Right lobe of liver (tissue), 6 donors: ENCODE data around the gene ABHD8. TPM values are rescaled to one million over a fixed set of nuclear protein-coding genes. Genes with fewer than 3 reads are reported as not detected.

Experiments used
- ATAC-seq, 4 donors: fragments of 200-7000 bp; cut with Tn5 transposase; one replicate each; pipeline ENCODE4 v1.9.1; 2020; ENCODE audit warnings: mild to moderate bottlenecking in 4 of 4, moderate library complexity in 4 of 4
- DNase-seq, 3 donors: peaks; one replicate each; pipeline ENCODE4 v3.0.0-alpha.2; 2020
- H3K27ac ChIP-seq, 3 donors: fragments of 200-600 bp; one replicate each; pipeline ENCODE4 v1.8.0; 2022
- H3K27me3 ChIP-seq, 2 donors: fragments of 200-600 bp; one replicate each; pipeline ENCODE4 v1.8.0; 2022
- H3K36me3 ChIP-seq, 4 donors: fragments of 200-600 bp; sonication (generic) in 1 of 4; one replicate each; pipeline versions ENCODE4 v1.5.1 to v1.8.0; 2017 to 2022; ENCODE audit warnings: control low read depth in 1 of 4
- H3K4me1 ChIP-seq, 4 donors: fragments of 200-600 bp; sonication (generic) in 1 of 4; one replicate each; pipeline versions ENCODE4 v1.5.1 to v1.8.0; 2017 to 2022; ENCODE audit warnings: control low read depth in 1 of 4
- H3K4me3 ChIP-seq, 3 donors: fragments of 200-600 bp; one replicate each; pipeline ENCODE4 v1.8.0; 2022
- H3K9me3 ChIP-seq, 4 donors: fragments of 200-600 bp; sonication (generic) in 1 of 4; one replicate each; pipeline versions ENCODE4 v1.5.1 to v1.8.0; 2017 to 2022; ENCODE audit warnings: control low read depth in 1 of 4
- CTCF ChIP-seq, 4 donors: fragments of 200-600 bp in 3 of 4; fragments of 450-650 bp in 1 of 4; IDR thresholded peaks; one replicate each; pipeline versions ENCODE4 v1.5.1 to v1.8.0; 2016 to 2022; ENCODE audit warnings: antibody characterized with exemption in 4 of 4, mild to moderate bottlenecking in 2 of 4
- POLR2A ChIP-seq: fragments of 450-650 bp; IDR thresholded peaks from one replicate; pipeline ENCODE4 v1.6.1; 2017; ENCODE audit warnings: antibody characterized with exemption, mild to moderate bottlenecking
- WGBS: methylation state at CpG from one replicate; pipeline ENCODE4 v1.1.6; 2018; ENCODE audit warnings: low coverage, low lambda C conversion rate; ENCODE audit not compliant: insufficient coverage; ENCODE audit errors: missing lambda C conversion rate; 5-methylcytosine and 5-hydroxymethylcytosine counted together
- intact Hi-C, 2 donors: fragments of 100-400 bp; cut with DNase I; formaldehyde crosslinking; loops; one replicate each; pipeline versions ENCODE4 v1.11.2 to v1.14.1; 2022
- total RNA-seq, 6 experiments: library from RNA; depleted of rRNA in 2 of 6; stranded (reverse); fragments of >200 nt in 2 of 6; fragmentation: NEBNext Ultra II Directional in 3 of 6; extraction: Animal tissue kit (Norgen Biotek cat#: 25700) in 3 of 6; gene quantifications; one replicate each; pipeline versions ENCODE4 v1.1.0 to v1.2.4, GENCODE V29; 2016 to 2023
- donor health status: DM: no; HTN: yes; CAD: no.
- donor health status: DM: no; HTN: no; CAD: no.
- donor health status: DM: no; HTN: no; CAD: no.
- donor health status: DM: no; HTN: yes; CAD: no.
- donor health status: DM: no; HTN: yes; CAD: no.

ABHD8 gene
- total RNA-seq, 6 experiments from 2014 or later: 8.3 to 27.3 (median 15.8) TPM

DNA sequence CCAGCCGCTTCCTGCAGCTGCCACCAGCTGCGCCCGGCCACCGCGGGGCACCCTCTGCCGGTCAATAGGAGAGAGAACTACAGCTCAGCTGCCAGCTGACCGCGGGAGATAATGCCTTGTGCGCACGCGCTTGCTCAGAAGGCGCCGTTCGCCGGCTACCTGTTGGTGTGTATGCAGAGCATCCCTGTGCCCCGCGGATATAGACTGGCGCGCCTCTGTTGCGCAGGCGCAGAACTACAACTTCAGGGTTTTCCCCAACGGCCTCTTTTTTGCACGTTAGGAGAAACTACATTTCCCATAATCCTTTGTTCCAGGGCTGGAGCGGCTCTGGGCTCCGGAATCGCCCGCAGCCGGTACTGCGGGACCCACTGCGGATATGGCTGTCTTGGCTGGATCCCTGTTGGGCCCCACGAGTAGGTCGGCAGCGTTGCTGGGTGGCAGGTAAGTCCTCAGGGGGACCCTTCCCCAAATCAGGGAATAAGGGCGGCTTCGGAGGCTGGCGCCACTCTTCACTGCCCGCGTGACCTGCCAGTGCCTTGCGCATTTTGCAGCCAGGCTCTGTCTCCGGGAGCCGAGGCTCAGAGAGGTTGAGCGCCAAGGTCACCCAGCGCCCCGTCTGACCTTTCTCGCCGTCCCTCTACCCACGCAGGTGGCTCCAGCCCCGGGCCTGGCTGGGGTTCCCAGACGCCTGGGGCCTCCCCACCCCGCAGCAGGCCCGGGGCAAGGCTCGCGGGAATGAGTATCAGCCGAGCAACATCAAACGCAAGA, 2.5 kb upstream of the ABHD8 start, which contains the start of gene MRPL34:
Gene MRPL34, plus strand, starts transcription at position 356 of the 768 bp plus-strand sequence. Its CDS starts 21 bp downstream, at position 377.
- intact Hi-C loops: no loop called here
- WGBS: 0% methylated on average over 19 of the region's 55 CpGs
- Histone ChIP-seq H3K4me1 (peaks cover 0 to 40% (median 18%) of the 10 kb centered on the region in 4 donors), H3K27me3 (no peaks in the 10 kb centered on the region), H3K4me3 (peak within 1 kb of the TSS; percentile 66 to 83 (median 77)), H3K9me3 (no peaks in the 10 kb centered on the region), H3K27ac (peak within 1 kb of the TSS; percentile 80 to 94 (median 88)), H3K36me3 (peaks cover 0 to 2% (median 0%) of the 10 kb centered on the region in 4 donors)
- peak; percentile 69 to 77 (median 72) for ATAC-seq
- peak; percentile 81 for TF ChIP-seq POLR2A
- peak; percentile 79 to 90 (median 87) for TF ChIP-seq CTCF (IDR thresholded peaks at IDR 0.05)
- DNase-seq: peak; percentile 98 to 99 (median 99)

GRCh38 chr19:17305216-17305516, 1.9 kb upstream of the ABHD8 start:
- TF ChIP-seq CTCF (IDR thresholded peaks at IDR 0.05) (no peak), POLR2A (no peak)
- H3K9me3 ChIP-seq: no peaks in the 10 kb centered on the region
- WGBS: no CpG with 5 or more reads among the region's 7 CpGs
- H3K36me3 ChIP-seq: peaks cover 0 to 2% (median 0%) of the 10 kb centered on the region in 4 donors
- DNase-seq (no peak), ATAC-seq (no peak)
- intact Hi-C loops: no loop called here
- peak overlapping the region; percentile 80 to 94 (median 88) for H3K27ac ChIP-seq
- H3K4me1 ChIP-seq: peaks cover 0 to 34% (median 17%) of the 10 kb centered on the region in 4 donors
- H3K27me3 ChIP-seq: no peaks in the 10 kb centered on the region
- H3K4me3 ChIP-seq: peak overlapping the region; percentile 66 to 83 (median 77)

- H3K27ac ChIP-seq: peak overlapping the region; percentile 80 to 94 (median 88)
- no peak overlapping the region for H3K4me3 ChIP-seq
- TF ChIP-seq CTCF (IDR thresholded peaks at IDR 0.05): no peak
- no peak for TF ChIP-seq POLR2A
- DNase-seq (peak in 1 of 3 donors; percentile 63), ATAC-seq (no peak)
- 56% methylated on average over 11 of the region's 12 CpGs for WGBS
- no peaks in the 10 kb centered on the region for H3K27me3 ChIP-seq
- no peaks in the 10 kb centered on the region for H3K9me3 ChIP-seq
- intact Hi-C loops: no loop called here
- peaks cover 0 to 31% (median 15%) of the 10 kb centered on the region in 4 donors for H3K4me1 ChIP-seq
- peaks cover 0 to 2% (median 0%) of the 10 kb centered on the region in 4 donors for H3K36me3 ChIP-seq
Measured at GRCh38 chr19:17304386-17305215, 1.4 kb upstream of the ABHD8 start.

GRCh38 chr19:17303940-17304267, 679 bp upstream of the ABHD8 start:
- TF ChIP-seq POLR2A: no peak
- ATAC-seq (no peak), DNase-seq (no peak)
- no peak overlapping the region for H3K4me3 ChIP-seq
- peaks cover 0 to 31% (median 15%) of the 10 kb centered on the region in 4 donors for H3K4me1 ChIP-seq
- H3K27me3 ChIP-seq: no peaks in the 10 kb centered on the region
- 33% methylated on average over 1 of the region's 12 CpGs for WGBS
- peak overlapping the region in 2 of 3 donors; percentile 16 to 36 for H3K27ac ChIP-seq
- intact Hi-C loops: no loop called here
- H3K36me3 ChIP-seq: peaks cover 0 to 2% (median 0%) of the 10 kb centered on the region in 4 donors
- no peaks in the 10 kb centered on the region for H3K9me3 ChIP-seq
